SK-N-SH (cell line): ENCODE data around the gene GOT1. TPM values are rescaled to one million over a fixed set of nuclear protein-coding genes. Genes with fewer than 3 reads are reported as not detected.

Experiments
- CTCF ChIA-PET: fragments of 300-600, 350-600 bp; formaldehyde crosslinking; extraction: SDS; loops from one replicate; lab custom pipeline; 2021; lab: Yijun Ruan, JAX
- POLR2A ChIA-PET: fragments of 350-600 bp; sonication (Branson Sonifier 250); formaldehyde crosslinking; extraction: SDS; loops from one replicate; lab custom pipeline; 2020; ENCODE audit warnings: antibody characterized with exemption, inconsistent platforms; lab: Yijun Ruan, JAX
- DNase-seq: peaks from one replicate; pipeline ENCODE4 v3.0.0; 2012
- H2AFZ ChIP-seq: fragments of 200-600 bp; sonication (generic); 2 replicates; pipeline ENCODE4 v1.8.1; 2016; ENCODE audit warnings: antibody characterized with exemption, mild to moderate bottlenecking, low read depth
- H3F3A ChIP-seq: fragments of 200-600 bp; sonication (generic); replicated peaks from 2 replicates; pipeline ENCODE3; 2016; ENCODE audit warnings: antibody characterized with exemption, mild to moderate bottlenecking; ENCODE audit not compliant: insufficient read depth
- H3K27ac ChIP-seq, 2 experiments: fragments of 200-500 bp in 1 of 2; fragments of 200-600 bp in 1 of 2; sonication (Bioruptor generic) in 1 of 2; sonication (generic), shearing (Covaris generic) in 1 of 2; 2 replicates each; pipeline versions ENCODE4 v1.5.1 to v1.6.1; 2014 to 2016; ENCODE audit warnings: low read depth in 2 of 2, inconsistent platforms in 1 of 2, low read length in 1 of 2, mild to moderate bottlenecking in 1 of 2, mixed read lengths in 1 of 2
- H3K27me3 ChIP-seq: fragments of 200-600 bp; sonication (generic), shearing (Covaris generic); 2 replicates; pipeline ENCODE4 v1.6.1; 2016; ENCODE audit warnings: mixed run types; ENCODE audit not compliant: insufficient read depth
- H3K36me3 ChIP-seq, 2 experiments: fragments of 200-500 bp in 1 of 2; fragments of 200-600 bp in 1 of 2; sonication (Bioruptor generic) in 1 of 2; sonication (generic) in 1 of 2; replicated peaks in 1 of 2; 2 replicates each; pipeline versions ENCODE3 to v1.5.1; 2014 to 2016; ENCODE audit warnings: low read length in 1 of 2, mild to moderate bottlenecking in 1 of 2; ENCODE audit not compliant: insufficient read depth in 2 of 2, control insufficient read depth in 1 of 2
- H3K4me1 ChIP-seq, 2 experiments: fragments of 200-500 bp in 1 of 2; fragments of 200-600 bp in 1 of 2; sonication (Bioruptor generic) in 1 of 2; sonication (generic), shearing (Covaris generic) in 1 of 2; 2 replicates each; pipeline versions ENCODE4 v1.5.1 to v1.6.1; 2014 to 2016; ENCODE audit warnings: low read depth in 1 of 2, low read length in 1 of 2, mixed run types in 1 of 2; ENCODE audit not compliant: insufficient read depth in 2 of 2, control insufficient read depth in 1 of 2
- H3K4me2 ChIP-seq: fragments of 200-600 bp; sonication (generic), shearing (Covaris generic); 2 replicates; pipeline ENCODE4 v1.6.1; 2017; ENCODE audit warnings: mixed run types
- H3K4me3 ChIP-seq, 2 experiments: fragments of 200-500 bp in 1 of 2; fragments of 200-600 bp in 1 of 2; sonication (Bioruptor generic) in 1 of 2; sonication (generic), shearing (Covaris generic) in 1 of 2; 2 replicates each; pipeline versions ENCODE4 v1.5.1 to v1.8.1; 2014 to 2016; ENCODE audit warnings: low read depth in 2 of 2, inconsistent platforms in 1 of 2, low read length in 1 of 2, mild to moderate bottlenecking in 1 of 2, mixed read lengths in 1 of 2, moderate library complexity in 1 of 2
- H3K79me2 ChIP-seq: fragments of 200-600 bp; sonication (generic); 2 replicates; pipeline ENCODE4 v1.8.1; 2017; ENCODE audit warnings: mild to moderate bottlenecking; ENCODE audit not compliant: insufficient read depth
- H3K9ac ChIP-seq: fragments of 200-600 bp; sonication (generic); 2 replicates; pipeline ENCODE4 v1.6.1; 2017; ENCODE audit warnings: mixed run types
- H3K9me2 ChIP-seq: fragments of 200-600 bp; sonication (generic); 2 replicates; pipeline ENCODE4 v1.6.1; 2017; ENCODE audit warnings: mixed run types
- H3K9me3 ChIP-seq: fragments of 200-600 bp; sonication (generic); 2 replicates; pipeline ENCODE4 v1.6.1; 2017; ENCODE audit warnings: mixed run types, mild to moderate bottlenecking, moderate library complexity
- H4K20me1 ChIP-seq: fragments of 200-600 bp; sonication (generic); 2 replicates; pipeline ENCODE4 v1.6.1; 2017; ENCODE audit warnings: mild to moderate bottlenecking, mixed run types; ENCODE audit not compliant: insufficient read depth
- CHD2 ChIP-seq: fragments of 150-350 bp; IDR thresholded peaks from 2 replicates; pipeline ENCODE4 v1.6.1; 2018; ENCODE audit warnings: low read length; ENCODE audit not compliant: partially characterized antibody
- CTCF ChIP-seq: fragments of 200-600 bp; sonication (generic); IDR thresholded peaks from 2 replicates; pipeline ENCODE4 v1.6.1; 2017; ENCODE audit warnings: antibody characterized with exemption, mild to moderate bottlenecking, moderate library complexity
- ELF1 ChIP-seq: IDR thresholded peaks from 2 replicates; pipeline ENCODE4 v1.4.0; 2012
- EP300 ChIP-seq, 2 experiments: IDR thresholded peaks; 2 replicates each; pipeline versions ENCODE4 v1.4.0 to v1.6.1; 2012; ENCODE audit warnings: borderline replicate concordance in 1 of 2, low read depth in 1 of 2, low read length in 1 of 2
- FOSL2 ChIP-seq: IDR thresholded peaks from 2 replicates; pipeline ENCODE4 v1.4.0; 2012; ENCODE audit warnings: low read depth, mild to moderate bottlenecking, moderate library complexity, borderline replicate concordance
- FOXJ3 ChIP-seq: sonication (generic); formaldehyde crosslinking; IDR thresholded peaks from 2 replicates; pipeline ENCODE4 v1.5.1; 2020; ENCODE audit warnings: mild to moderate bottlenecking, missing genetic modification reagents
- FOXM1 ChIP-seq: IDR thresholded peaks from 2 replicates; pipeline ENCODE4 v1.4.0; 2012; ENCODE audit warnings: low read depth, mild to moderate bottlenecking
- GATA2 ChIP-seq: sonication (generic); formaldehyde crosslinking; IDR thresholded peaks from 2 replicates; pipeline ENCODE4 v1.5.0; 2020; ENCODE audit warnings: mild to moderate bottlenecking, missing genetic modification reagents
- JUND ChIP-seq: IDR thresholded peaks from 2 replicates; pipeline ENCODE4 v1.4.0; 2012
- REST ChIP-seq: IDR thresholded peaks from 2 replicates; pipeline ENCODE4 v1.6.1; 2012; ENCODE audit warnings: mild to moderate bottlenecking, low read depth, low read length, moderate library complexity
- SIN3A ChIP-seq: IDR thresholded peaks from 2 replicates; pipeline ENCODE4 v1.6.1; 2012; ENCODE audit warnings: low read depth, mild to moderate bottlenecking, low read length, moderate library complexity, borderline replicate concordance
- YY1 ChIP-seq: IDR thresholded peaks from 2 replicates; pipeline ENCODE4 v1.4.0; 2012; ENCODE audit warnings: low read depth, mild to moderate bottlenecking
- WGBS: methylation state at CpG from one replicate; pipeline ENCODE4 v1.1.6; 2017; ENCODE audit warnings: low lambda C conversion rate; 5-methylcytosine and 5-hydroxymethylcytosine counted together
- polyA plus RNA-seq, 3 experiments: library from polyadenylated mRNA; depleted of rRNA; stranded (reverse); fragments of >200 nt; gene quantifications; 2 replicates each; pipeline ENCODE4 v1.2.3, GENCODE V29; 2012

The GOT1 gene
- polyA plus RNA-seq, 1 of the 3 experiments (the other 2 are of a cell fraction) = 9.8 TPM

DNA sequence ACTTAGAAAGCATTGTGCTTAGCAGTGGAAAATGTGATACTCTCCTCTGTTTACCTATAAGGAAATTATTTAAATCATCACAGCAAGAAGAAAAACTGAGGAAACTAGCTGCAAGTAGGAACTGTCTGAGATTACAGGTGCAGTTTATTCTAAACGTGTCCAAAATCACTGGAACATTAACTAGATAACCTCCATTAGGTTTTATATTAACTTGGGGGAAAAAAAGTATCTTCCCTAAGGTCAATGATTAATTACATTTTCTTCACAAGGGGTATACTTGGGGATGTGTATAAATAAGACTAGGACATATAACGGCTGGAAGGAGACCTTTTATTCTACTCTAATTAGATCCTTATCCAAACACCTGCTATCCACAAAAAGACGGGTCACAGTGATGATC, 3.7 kb downstream of the GOT1 start (continued):
- TF ChIP-seq CTCF = no peak
- TF ChIP-seq ELF1 = no peak
- TF ChIP-seq FOXJ3 (CRISPR knock-in tag) = no peak
- TF ChIP-seq JUND = no peak
- no peak for TF ChIP-seq SIN3A
- TF ChIP-seq GATA2 (CRISPR knock-in tag) = no peak

DNA sequence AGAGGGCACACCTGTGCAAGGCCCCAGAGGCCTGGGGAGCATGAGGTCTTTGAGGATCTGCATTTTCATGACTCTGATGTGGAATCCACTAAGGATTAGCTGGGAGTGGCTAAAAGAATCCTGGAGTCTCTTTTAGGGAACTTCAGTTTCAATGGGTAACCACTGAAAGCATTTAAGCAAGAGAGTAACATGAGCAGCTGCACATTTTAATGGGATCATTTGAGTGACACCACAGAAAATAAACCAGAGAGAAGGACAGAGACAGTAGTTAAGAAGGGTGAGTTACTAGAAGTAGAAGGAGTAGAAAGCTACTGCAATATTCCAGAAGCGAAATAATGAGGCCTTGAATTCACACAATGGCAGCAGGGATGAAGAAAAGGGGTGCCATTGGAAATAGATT, 5.2 kb downstream of the GOT1 start:
- Histone ChIP-seq H3K27ac (no peak overlapping the region), H3K4me1 (peaks cover 6 to 8% of the 10 kb centered on the region in 2 experiments; a peak in 2 of 4 replicates), H3K36me3 (peaks cover 13 to 29% of the 10 kb centered on the region in 2 experiments), H2AFZ (no peak overlapping the region), H3K9me2 (no peaks in the 10 kb centered on the region), H3K4me3 (no peak overlapping the region), H3K9ac (no peak overlapping the region), H3K9me3 (no peaks in the 10 kb centered on the region), H3F3A (no peaks in the 10 kb centered on the region), H4K20me1 (no peaks in the 10 kb centered on the region), H3K27me3 (no peaks in the 10 kb centered on the region), H3K4me2 (no peak overlapping the region), H3K79me2 (peaks cover 25% of the 10 kb centered on the region)
- CTCF ChIA-PET = interaction anchor here (2.9 kb wide), 1 partner anchor 11 kb away, joined by 14 read pairs; no protein-coding TSS in a partner anchor
- TF ChIP-seq SIN3A (no peak), FOSL2 (no peak), REST (no peak), CHD2 (no peak), FOXM1 (no peak), ELF1 (no peak), EP300 (IDR thresholded peaks at IDR 0.05; ENCODE audit: borderline replicate concordance in 1 of 2, low read depth in 1 of 2, low read length in 1 of 2) (no peak), YY1 (no peak)
- DNase-seq = no peak
- WGBS = 96% methylated on average over 1 of the region's 1 CpG
- POLR2A ChIA-PET = no interaction called here
